AG20443 (cell line): ENCODE measurements around the gene LRCH3.

Experiments used
- DNase-seq: peaks from one replicate; pipeline ENCODE4 v3.0.0; 2012; ENCODE audit warnings: low spot score, mixed read lengths

The LRCH3 gene

GRCh38 chr3:197791113-197791891 is at the start of gene LRCH3:
Gene LRCH3 (plus strand): TSS chr3:197791254. CDS start chr3:197791279, 25 bp downstream.
- DNase-seq, result peak; percentile 99

GRCh38 chr3:197742787-197743186 is 48.3 kb upstream of the LRCH3 start:
- DNase-seq, result no peak

- no peak for DNase-seq
Measured at GRCh38 chr3:197746209-197746608, 44.8 kb upstream of the LRCH3 start.

DNA sequence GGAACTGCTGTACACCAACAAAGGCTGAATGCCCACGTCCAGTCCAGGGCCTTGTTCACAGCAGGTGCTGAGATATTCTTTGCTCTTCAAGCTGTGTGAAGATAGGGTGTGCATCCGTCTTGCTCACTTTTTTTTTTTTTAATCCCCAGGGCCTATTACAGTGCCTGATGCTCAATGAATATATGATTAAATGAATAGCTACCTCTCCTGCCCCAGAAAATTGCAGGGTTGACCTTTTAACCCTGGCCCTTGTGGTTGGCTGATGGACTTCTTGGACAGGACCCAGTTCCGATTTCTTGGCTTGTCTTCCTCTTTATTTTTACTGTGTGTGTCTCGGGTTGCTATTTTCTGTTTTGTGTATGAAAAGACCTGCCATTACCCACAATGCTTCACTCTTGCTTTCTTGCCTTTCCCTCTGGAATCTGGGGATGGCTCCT is 44.2 kb upstream of the LRCH3 start:
- no peak for DNase-seq

DNA sequence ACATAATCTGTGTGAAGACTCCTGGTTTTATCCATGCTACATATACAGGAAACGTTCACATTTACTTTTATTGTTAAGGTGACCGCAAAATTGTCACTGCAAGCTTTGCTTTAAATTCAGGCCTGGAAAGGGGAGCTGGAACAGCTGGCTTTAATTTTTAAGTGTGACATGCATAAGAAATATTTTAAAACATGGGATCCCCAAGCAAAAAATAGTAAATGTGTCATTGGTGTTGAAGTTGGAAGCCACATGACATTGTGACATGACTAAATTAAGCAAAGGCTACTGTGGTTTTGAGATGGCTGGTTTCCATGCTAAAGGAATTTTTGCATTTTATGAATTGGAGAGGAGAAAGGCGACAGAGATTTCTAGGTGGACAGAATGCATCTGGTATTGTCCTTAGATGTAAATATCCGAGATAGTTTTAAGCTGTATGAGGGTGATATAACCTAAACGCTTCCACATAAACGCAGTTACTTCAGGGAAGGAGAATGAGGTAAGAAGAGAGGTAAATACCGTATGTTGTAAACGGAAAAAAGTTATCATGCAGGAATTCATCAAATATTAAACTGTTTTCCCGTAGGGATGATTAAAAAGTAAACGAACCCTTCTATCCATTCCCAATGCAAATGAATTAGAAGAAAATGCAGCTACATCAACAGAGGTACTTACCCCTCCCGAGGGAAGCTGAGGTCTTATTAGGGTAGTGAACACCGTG is 42.3 kb upstream of the LRCH3 start:
- peak; percentile 59 for DNase-seq

- DNase-seq, result peak; percentile 49
Measured at GRCh38 chr3:197749315-197749600, 41.8 kb upstream of the LRCH3 start.

DNA sequence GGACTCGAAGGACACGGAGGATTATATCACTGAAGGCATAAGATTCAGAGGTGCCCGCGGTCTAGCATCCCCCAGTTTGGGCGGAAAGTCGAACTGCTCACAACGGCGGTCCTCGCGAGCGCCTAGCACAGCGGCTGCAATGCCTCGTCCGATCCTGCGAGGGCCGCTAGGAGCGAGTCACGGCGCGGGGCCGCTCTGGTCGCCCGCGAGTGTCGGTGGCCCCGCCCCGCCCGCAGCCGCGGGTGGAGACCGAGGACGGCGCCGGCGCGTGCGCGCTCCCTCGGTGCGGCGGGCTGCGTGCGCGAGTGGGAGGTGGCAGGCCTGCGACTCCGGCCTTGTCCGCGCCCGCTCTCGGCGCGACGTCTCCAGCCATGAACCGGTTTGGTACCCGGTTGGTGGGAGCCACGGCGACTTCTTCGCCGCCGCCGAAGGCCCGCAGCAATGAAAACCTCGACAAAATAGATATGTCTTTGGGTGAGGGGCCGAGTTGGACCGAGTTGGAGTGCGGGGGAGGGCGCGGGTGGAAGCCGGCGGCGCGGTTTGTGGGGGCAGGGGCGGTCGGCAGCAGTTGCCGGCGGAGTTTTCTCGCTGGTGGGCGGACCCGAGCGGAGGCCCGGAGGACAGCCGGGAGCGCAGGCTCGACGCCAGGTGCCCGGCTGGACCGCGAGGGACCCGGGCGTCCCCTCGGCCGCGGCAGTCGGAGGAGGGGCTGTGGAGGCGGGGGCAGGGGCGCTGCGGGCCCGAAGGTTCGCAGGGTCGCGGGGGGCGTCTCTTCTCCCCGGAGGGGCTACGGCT is 41.3 kb upstream of the LRCH3 start, which contains the start of gene FYTTD1:
Gene FYTTD1 (plus strand): TSS at position 283 of the 795 bp plus-strand sequence. CDS start 89 bp downstream, at position 372.
- peak; percentile 98 for DNase-seq

- DNase-seq, result peak; percentile 80
Measured at GRCh38 chr3:197750396-197750831, 40.6 kb upstream of the LRCH3 start.

DNA sequence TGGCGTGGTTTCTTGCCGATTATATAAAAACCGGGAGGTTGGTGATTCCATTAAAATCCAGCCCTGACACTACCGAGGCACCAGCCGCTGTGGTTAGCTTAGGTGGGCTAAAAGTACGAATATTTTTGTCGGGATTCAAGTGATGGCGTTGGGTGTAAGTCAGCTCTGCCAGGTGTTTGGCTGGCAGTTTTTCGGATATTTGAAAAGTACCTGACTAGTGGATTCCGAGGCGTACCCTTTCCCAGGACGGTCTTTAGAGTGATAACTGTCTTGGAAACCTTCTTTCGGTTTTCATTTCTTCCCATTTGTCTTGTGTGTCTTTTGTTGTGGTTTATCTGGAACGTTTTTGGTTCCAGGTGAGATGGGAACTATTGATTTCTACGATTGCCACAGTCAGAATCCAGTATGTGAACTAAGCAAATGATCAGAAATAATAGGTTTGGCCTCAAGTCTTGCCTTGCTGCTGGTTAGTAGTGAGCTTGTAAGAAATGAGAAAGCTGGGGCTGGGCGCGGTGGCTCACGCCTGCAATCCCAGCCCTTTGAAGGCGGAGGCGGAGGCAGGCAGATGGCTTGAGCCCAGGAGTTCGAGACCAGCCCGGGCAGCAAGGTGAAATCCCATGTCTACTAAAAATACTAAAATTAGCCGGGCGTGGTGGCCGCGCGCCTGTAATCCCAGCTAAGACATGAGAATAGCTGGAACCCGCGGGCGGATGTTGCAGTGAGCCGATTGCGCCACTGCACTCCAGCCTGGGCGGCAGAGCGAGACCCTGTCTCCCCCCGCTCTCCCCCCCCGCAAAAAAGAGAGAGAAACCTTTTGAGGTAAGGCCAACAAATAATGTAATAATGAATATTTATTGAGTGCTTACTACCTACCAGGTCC is 40.0 kb upstream of the LRCH3 start:
- DNase-seq, result peak; percentile 33

DNA sequence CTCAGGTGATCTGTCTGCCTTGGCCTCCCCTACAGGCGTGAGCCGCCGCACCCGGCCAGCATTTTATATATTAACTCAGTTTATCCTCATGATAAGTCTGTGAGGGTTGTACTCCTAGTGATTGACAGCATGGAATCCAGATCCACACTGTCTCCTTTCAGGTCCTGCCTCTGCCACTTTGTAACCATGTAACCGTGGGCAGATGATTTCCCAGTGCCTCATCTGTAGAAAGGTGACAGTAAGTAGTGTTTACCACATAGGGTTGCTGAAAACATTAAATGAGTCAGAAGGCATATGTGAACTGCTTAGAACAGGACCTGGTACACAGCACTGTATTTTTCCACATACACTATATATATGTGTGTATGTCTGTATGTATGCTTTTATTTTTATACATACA is 38.9 kb upstream of the LRCH3 start:
- no peak for DNase-seq

DNA sequence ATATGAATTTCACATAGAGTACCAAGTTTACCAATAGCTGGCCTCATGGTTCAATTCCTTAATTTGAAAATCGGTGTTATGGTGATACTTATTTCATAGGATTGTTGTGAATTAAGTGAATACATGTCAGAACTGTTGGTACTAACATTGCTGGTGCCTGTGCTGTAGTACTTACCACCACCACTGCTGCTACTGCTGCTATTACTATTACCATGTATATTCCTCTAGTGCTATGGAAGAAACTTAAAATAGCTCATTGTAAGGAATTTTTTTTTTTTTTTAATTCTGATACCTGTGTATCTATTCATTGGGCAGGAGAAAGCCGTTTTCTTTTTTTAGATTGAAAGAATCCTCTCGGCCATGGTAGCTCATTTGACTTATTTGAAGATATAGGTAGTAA is 37.8 kb upstream of the LRCH3 start:
- no peak for DNase-seq

DNA sequence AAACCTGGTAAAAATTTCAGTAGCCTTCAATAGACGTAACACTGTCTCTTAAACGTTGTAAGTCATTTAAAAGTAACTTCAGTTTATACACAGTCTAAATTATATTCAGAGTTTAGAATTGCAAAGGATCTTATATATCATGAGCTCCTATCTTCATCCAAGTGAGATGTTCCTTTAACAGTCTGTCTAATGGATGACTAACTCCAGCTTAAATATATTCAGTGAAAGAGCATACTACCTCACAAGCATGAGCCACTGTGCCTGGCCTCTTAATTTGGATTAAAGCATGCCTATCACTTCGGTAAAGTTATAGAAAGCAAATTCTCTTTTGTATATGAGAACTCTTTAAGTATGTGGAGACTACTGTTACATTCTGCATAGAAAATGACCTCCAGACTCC is 34.4 kb upstream of the LRCH3 start:
- no peak for DNase-seq

GRCh38 chr3:197758512-197758911 is 32.5 kb upstream of the LRCH3 start:
- DNase-seq, result no peak

GRCh38 chr3:197761784-197762183 is 29.3 kb upstream of the LRCH3 start:
- no peak for DNase-seq

DNA sequence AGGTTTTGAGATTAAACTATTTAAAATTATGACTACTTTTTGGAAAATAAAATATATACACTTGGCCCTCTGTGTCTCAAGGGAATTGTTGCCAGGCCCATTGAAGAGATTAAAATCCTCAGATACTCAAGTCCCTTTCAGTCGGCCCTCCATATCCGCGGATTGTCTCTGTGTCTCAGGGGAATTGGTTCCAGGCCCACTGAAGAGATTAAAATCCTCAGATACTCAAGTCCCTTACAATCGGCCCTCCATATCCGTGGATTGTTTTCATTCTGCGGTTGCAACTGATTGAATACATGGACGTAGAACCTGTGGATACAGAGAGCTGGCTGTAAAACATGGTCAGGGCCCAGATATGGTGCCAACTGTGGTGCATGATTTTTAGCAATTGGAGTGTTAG is 15.7 kb upstream of the LRCH3 start:
- DNase-seq, result no peak

DNA sequence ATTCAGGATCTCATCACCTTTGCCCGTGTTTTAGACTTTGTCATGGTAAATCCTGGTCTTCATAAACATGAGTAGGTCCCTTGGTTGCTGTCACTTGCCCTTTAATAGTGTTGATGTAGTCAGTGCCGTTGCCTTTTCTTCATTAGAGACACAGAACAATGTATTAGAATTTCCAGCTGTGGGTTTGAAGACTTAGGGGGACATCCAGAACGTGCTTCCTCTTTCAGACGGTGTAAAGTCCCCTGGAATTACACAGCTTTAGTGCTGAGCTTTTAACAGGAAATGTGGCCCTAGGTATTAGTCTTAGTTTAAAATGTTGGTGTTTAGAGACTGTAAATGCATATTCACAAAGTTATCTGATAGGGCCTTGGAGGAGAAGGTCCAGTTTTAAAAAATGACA is 8.8 kb upstream of the LRCH3 start:
- no peak for DNase-seq

DNA sequence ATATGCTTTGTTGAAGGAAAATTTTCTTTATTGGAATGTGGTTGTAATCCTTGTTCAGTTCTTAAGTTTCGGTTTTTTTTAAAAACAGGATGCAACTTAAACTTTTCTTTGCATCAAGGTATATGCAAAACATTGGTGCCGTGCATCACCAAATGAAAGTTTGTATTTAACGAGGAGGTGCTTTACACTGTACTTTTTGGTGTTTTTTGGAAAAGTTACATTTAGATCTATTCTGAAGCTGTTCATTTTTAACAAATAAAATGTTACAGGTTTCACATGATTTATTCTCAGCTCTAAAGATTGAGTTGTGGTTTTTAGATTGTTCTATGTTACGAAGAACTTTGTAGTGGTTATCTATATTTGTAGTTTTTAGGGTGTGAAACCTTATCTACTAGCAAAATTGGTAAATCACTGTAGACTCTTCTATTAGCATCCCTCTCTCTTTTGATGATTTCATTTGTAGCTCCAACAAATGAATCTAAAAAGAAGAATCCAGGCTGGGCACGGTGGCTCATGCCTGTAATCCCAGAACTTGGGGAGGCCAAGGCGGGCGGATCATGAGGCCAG is 7.0 kb upstream of the LRCH3 start:
- DNase-seq, result no peak

GRCh38 chr3:197787412-197787811 is 3.6 kb upstream of the LRCH3 start:
- DNase-seq, result no peak

DNA sequence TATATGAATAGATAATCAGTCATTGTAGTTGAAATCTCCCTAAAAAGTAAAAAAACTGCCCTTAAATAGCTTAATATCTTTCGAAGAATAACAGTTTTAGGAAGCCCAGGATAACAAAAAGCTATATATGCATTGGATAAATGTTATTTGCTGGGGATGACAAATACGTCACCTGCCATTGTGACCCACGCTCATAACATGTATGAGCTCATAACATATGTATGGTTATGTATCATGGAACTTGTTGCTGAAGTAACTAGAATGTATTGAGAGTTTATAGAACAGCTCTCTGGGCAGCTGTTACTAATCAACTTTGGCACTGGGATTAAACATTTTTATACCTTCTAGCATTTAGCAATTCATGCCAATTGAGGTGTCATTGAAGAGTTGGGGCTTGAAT is 1.7 kb upstream of the LRCH3 start:
- DNase-seq, result no peak

DNA sequence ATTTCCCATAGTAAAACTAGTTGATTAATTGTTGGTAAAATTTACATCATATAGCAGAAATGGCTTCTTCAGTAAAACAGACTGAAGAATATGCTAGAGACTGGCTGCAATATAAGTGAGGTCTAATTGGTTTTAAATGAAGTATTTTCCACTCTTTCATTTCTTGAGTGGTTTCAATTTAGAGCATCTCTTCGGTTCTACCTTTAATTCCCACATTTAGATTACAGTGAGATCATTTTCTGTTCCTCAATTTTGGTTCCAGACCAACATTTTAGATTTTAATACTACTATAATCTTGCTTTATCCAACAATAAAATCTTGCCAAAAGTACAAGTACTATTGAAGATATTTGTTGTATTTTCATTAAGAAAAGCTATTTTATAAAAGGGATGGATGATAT is 1.0 kb upstream of the LRCH3 start:
- no peak for DNase-seq

DNA sequence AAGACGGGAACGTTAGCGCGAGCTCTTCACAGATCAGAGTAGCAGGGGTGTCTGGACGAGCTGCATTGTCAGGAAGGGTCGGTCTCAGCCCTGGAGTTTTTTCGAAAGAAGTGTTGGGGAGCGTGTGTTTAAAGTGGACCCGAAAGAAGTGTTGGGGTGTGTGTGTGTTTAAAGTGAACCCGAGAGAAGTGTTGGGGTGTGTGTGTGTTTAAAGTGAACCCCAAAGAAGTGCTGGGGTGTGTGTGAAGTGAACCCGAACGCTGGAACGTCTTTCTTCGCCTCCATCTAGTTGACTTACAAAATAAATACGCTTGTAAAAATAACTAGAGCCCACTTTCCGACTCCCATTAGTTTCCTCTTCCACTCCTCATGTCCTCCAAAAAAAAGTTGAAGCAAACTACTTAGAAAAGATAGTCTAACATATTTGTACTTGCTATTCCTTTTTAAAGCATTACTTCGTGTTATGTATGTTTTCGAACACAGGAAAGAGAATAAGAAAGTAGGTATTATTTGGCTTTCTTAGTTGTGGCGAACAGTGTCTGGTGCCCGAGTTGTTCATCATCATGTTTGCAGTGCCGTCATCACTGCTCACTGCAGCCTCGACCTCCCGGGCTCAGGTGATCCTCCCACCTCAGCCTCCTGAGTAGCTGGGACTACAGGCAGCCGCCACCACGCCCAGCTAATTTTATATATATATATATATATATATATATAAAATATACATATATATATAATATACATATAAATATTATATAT is 1.0 kb downstream of the LRCH3 start:
- no peak for DNase-seq
